HepG2 (cell line): ENCODE results near the gene RNF213. TPM values are rescaled to one million over a fixed set of nuclear protein-coding genes. Genes with fewer than 3 reads are reported as not detected.

Source experiments
- ARHGAP35 ChIP-seq: sonication (generic); formaldehyde crosslinking; IDR thresholded peaks from 2 replicates; pipeline ENCODE4 v1.9.0; 2022; ENCODE audit warnings: mild to moderate bottlenecking, inconsistent platforms, moderate library complexity, missing genetic modification reagents, borderline replicate concordance
- ARNT ChIP-seq: fragments of 450-650 bp; IDR thresholded peaks from 2 replicates; pipeline ENCODE4 v1.6.1; 2017
- CBX5 ChIP-seq: sonication (generic); formaldehyde crosslinking; IDR thresholded peaks from 2 replicates; pipeline ENCODE4 v1.4.0; 2020; ENCODE audit warnings: missing genetic modification reagents, borderline replicate concordance
- CEBPG ChIP-seq: IDR thresholded peaks from 2 replicates; pipeline ENCODE4 v1.6.1; 2016
- NAIF1 ChIP-seq: sonication (generic); formaldehyde crosslinking; IDR thresholded peaks from 2 replicates; pipeline ENCODE4 v1.5.0; 2020; ENCODE audit warnings: mild to moderate bottlenecking, missing genetic modification reagents, borderline replicate concordance
- RORA ChIP-seq: sonication (generic); formaldehyde crosslinking; IDR thresholded peaks from 2 replicates; pipeline ENCODE4 v1.5.0; 2020; ENCODE audit warnings: mild to moderate bottlenecking, missing genetic modification reagents, moderate library complexity
- SMAD9 ChIP-seq: sonication (generic); formaldehyde crosslinking; IDR thresholded peaks from 2 replicates; pipeline ENCODE4 v1.5.1; 2020; ENCODE audit warnings: mild to moderate bottlenecking, missing genetic modification reagents
- SP4 ChIP-seq: sonication (generic); formaldehyde crosslinking; IDR thresholded peaks from 2 replicates; pipeline ENCODE4 v1.8.1; 2023; ENCODE audit warnings: mild to moderate bottlenecking, missing genetic modification reagents
- TBP ChIP-seq: sonication (generic); formaldehyde crosslinking; IDR thresholded peaks from 2 replicates; pipeline ENCODE4 v1.5.0; 2020; ENCODE audit warnings: missing genetic modification reagents
- TCF7 ChIP-seq: sonication (generic); IDR thresholded peaks from 2 replicates; pipeline ENCODE4 v1.6.1; 2016; ENCODE audit warnings: antibody characterized with exemption, low read depth
- TOPORS ChIP-seq: sonication (generic); formaldehyde crosslinking; IDR thresholded peaks from 2 replicates; pipeline ENCODE4 v1.8.0; 2023; ENCODE audit warnings: mild to moderate bottlenecking, missing genetic modification reagents
- ZBTB37 ChIP-seq: sonication (generic); formaldehyde crosslinking; IDR thresholded peaks from 2 replicates; pipeline ENCODE4 v1.4.0; 2020; ENCODE audit warnings: mild to moderate bottlenecking, missing genetic modification reagents
- ZBTB7A ChIP-seq: sonication (generic); formaldehyde crosslinking; IDR thresholded peaks from 2 replicates; pipeline ENCODE4 v1.8.0; 2022; ENCODE audit warnings: mild to moderate bottlenecking, missing genetic modification reagents
- ZFP41 ChIP-seq: sonication (generic); formaldehyde crosslinking; IDR thresholded peaks from 2 replicates; pipeline ENCODE4 v1.4.0; 2020; ENCODE audit warnings: mild to moderate bottlenecking, missing genetic modification reagents, borderline replicate concordance
- ZFP91 ChIP-seq: sonication (generic); formaldehyde crosslinking; IDR thresholded peaks from 2 replicates; pipeline ENCODE4 v1.9.0; 2022; ENCODE audit warnings: missing genetic modification reagents, mild to moderate bottlenecking, borderline replicate concordance
- ZMAT3 ChIP-seq: sonication (generic); formaldehyde crosslinking; conservative IDR thresholded peaks from 2 replicates; pipeline ENCODE4 v1.7.0; 2021; ENCODE audit warnings: missing genetic modification reagents
- ZNF224 ChIP-seq: sonication (generic); formaldehyde crosslinking; IDR thresholded peaks from 2 replicates; pipeline ENCODE4 v1.5.0; 2020; ENCODE audit warnings: mild to moderate bottlenecking, missing genetic modification reagents
- ZNF609 ChIP-seq: sonication (generic); formaldehyde crosslinking; IDR thresholded peaks from 2 replicates; pipeline ENCODE4 v1.4.0; 2020; ENCODE audit warnings: mild to moderate bottlenecking, missing genetic modification reagents, borderline replicate concordance
- ZNF672 ChIP-seq: sonication (generic); formaldehyde crosslinking; IDR thresholded peaks from 2 replicates; pipeline ENCODE4 v1.8.1; 2022; ENCODE audit warnings: missing genetic modification reagents
- ZNF703 ChIP-seq: sonication (generic); formaldehyde crosslinking; IDR thresholded peaks from 2 replicates; pipeline ENCODE4 v1.5.1; 2020; ENCODE audit warnings: missing genetic modification reagents, mild to moderate bottlenecking, moderate library complexity, borderline replicate concordance
- ZNF782 ChIP-seq: sonication (generic); formaldehyde crosslinking; IDR thresholded peaks from 2 replicates; pipeline ENCODE4 v1.4.0; 2020; ENCODE audit warnings: missing genetic modification reagents, mild to moderate bottlenecking, borderline replicate concordance
- polyA plus RNA-seq, 8 experiments: library from polyadenylated mRNA; depleted of rRNA in 3 of 8; stranded (reverse) in 7 of 8; unstranded in 1 of 8; fragments of >200 nt; fragmentation: Illumina TruSeq in 4 of 8; extraction: Trizol in 4 of 8; gene quantifications; 2 replicates each; pipeline versions ENCODE4 v1.2.1 to v1.2.3, GENCODE V29; 2011 to 2016; ENCODE audit warnings: low read depth in 4 of 8, missing spikeins in 1 of 8, mixed read lengths in 1 of 8; ENCODE audit not compliant: insufficient read depth in 1 of 8
- total RNA-seq, 5 experiments: library from RNA; depleted of rRNA; stranded (reverse); fragments of >200 nt; fragmentation: Illumina TruSeq; extraction: Trizol; gene quantifications; 2 replicates each; pipeline ENCODE4 v1.2.3, GENCODE V29; 2016; ENCODE audit warnings: low read depth in 1 of 5
- TF ChIP-seq, protein P1 (sequence below): sonication (generic); formaldehyde crosslinking; IDR thresholded peaks from 2 replicates; pipeline ENCODE4 v1.8.1; 2023; ENCODE audit warnings: mild to moderate bottlenecking, missing genetic modification reagents

Gene RNF213
- total and polyA plus RNA-seq, 2 of the 13 experiments (the other 11 are each of a cell fraction or from before 2014, with no cell fraction given), result 38.6 to 38.7 TPM

DNA sequence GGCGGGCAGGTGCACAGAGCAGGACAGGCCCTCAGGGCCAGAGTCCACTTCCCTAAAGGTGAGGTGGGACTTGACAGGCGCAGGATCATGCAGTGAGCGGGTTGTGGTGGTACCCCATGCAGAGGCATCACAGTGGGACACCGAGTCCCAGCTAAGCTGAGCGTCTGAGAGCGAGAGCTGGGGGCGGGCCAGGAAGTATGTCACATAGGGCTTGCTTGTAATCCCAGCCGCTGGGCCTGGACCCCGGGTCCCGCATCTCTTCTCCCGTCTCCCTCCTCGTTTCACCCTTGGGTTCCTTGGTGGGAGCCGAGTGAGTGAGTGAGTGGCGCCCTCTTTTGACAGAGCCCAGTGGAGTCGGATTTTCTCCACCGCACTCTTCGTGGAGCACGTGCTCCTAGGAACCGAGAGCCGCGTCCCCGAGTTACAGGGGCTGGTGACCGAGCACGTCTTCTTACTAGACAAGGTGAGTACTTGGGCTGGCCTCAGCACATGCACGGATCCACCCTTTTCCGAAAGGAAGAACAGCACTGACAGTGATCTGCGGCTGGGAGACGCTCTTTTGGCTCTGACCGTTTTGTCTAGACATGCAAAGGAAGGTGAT lies 103.5 kb downstream of the RNF213 start (continued):
- TF ChIP-seq ZFP91 (CRISPR knock-in tag) (no peak), TOPORS (CRISPR knock-in tag) (no peak), ZBTB37 (CRISPR knock-in tag) (no peak), SMAD9 (no peak), ZNF703 (CRISPR knock-in tag) (no peak), NAIF1 (CRISPR knock-in tag) (no peak), ZNF609 (no peak), TBP (CRISPR knock-in tag) (no peak), TCF7 (no peak), ZNF224 (CRISPR knock-in tag) (no peak), ARNT (no peak), ZBTB7A (CRISPR knock-in tag) (no peak), ZFP41 (no peak), CBX5 (CRISPR knock-in tag) (no peak), ARHGAP35 (CRISPR knock-in tag) (no peak), ZNF782 (CRISPR knock-in tag) (no peak), ZMAT3 (CRISPR knock-in tag) (no peak), SP4 (CRISPR knock-in tag) (0 out of 2 replicates have a peak, but pooled peaks have one; percentile 42), RORA (no peak), ZNF672 (CRISPR knock-in tag) (no peak), CEBPG (no peak)
- TF ChIP-seq, protein P1, sequence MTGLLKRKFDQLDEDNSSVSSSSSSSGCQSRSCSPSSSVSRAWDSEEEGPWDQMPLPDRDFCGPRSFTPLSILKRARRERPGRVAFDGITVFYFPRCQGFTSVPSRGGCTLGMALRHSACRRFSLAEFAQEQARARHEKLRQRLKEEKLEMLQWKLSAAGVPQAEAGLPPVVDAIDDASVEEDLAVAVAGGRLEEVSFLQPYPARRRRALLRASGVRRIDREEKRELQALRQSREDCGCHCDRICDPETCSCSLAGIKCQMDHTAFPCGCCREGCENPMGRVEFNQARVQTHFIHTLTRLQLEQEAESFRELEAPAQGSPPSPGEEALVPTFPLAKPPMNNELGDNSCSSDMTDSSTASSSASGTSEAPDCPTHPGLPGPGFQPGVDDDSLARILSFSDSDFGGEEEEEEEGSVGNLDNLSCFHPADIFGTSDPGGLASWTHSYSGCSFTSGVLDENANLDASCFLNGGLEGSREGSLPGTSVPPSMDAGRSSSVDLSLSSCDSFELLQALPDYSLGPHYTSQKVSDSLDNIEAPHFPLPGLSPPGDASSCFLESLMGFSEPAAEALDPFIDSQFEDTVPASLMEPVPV (CRISPR knock-in tag), result no peak
